Measurements from ENCODE around the gene KPNA2.
"Not testable (repeated sequence)": the region's sequence is repeated elsewhere in the genome, so short reads cannot be mapped to it uniquely, and the experiment has no call there.

The KPNA2 gene

DNA sequence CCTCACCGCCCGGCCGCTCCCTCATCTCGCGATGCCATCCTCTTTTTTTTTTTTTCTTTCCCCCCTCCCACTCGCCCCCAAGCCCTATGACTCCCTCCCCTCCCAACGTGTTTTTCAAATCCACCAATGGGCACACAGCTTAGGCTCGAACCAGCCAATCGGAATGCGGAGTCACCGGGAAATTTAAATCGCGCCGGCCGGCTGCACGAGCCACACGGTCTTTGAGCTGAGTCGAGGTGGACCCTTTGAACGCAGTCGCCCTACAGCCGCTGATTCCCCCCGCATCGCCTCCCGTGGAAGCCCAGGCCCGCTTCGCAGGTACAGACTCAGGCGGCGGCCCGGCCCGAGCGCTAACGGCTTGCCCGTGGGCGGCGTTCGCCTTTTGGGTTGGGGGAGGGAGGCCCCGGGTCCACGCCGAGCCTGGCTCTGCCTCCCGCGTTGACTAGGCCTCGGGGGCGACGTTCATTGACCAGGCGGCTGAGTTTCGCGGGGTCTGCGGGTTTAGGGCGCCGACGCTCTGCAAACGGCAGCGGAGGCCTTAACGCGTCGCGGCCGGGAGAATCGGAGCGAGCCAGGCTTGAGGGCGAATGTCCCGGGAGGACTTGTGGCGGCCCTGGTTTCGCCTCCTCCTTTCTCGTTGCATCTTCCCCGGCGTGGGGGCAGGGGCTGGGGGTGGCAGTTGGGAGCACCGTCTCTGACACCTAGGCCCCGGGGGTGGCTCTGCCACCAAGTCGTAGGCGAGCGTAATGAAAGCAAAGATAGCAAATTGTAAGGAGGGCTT, at the start of gene KPNA2:
Gene KPNA2, plus strand, starts transcription at position 213 of the 781 bp plus-strand sequence. CDS start 1,398 bp downstream, outside the sequence.
- peak; percentile 96 for DNase-seq (ENCODE audit: low spot score)

DNA sequence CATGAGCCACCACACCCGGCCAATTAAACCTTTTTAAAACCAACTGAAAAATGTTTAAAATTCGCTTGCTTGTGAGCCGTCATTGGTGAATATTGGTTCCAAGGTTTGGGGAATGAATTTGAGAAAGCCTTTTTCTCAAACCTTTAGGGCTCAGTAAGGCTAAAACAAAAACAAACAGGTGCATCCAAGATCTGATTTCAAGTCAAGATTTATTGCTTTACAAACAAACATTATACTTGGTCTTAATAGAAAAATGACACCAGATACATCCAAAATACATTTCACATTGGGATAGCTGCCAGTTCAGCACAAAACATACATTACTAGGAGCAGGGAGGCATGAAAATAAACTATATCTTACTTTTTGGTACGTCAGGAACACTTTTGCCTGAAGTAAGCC, 44.6 kb upstream of the KPNA2 start:
- DNase-seq (ENCODE audit: low spot score) = no peak

DNA sequence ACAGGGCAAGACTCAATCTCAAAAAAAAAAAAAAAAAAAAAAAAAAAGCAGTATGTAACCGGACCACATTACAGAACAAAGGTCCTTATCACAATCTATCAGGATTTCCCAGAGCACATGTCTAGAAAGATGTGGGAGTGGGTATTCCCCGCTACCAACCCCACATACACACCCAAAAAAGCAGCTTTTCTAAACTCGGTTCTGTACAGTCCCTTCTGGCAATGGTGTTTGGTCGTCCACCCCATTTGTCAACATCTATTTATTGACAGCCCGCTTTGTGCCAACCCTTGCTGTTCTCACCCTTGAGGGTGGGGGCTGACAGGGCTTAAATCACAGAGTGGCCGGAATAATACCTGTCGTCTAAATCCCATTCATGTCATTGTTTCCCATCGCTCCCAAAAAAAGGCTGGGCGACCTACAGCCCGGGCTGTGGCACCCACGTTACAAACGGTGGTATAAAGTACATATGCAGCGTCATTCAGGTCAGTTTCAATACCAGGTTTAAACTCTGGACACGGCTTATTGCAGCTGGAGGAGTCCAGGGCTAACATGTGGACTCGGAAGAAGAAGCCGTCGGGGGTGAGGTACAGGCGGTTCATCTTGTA, 42.9 kb upstream of the KPNA2 start:
- no peak for DNase-seq (ENCODE audit: low spot score)

DNA sequence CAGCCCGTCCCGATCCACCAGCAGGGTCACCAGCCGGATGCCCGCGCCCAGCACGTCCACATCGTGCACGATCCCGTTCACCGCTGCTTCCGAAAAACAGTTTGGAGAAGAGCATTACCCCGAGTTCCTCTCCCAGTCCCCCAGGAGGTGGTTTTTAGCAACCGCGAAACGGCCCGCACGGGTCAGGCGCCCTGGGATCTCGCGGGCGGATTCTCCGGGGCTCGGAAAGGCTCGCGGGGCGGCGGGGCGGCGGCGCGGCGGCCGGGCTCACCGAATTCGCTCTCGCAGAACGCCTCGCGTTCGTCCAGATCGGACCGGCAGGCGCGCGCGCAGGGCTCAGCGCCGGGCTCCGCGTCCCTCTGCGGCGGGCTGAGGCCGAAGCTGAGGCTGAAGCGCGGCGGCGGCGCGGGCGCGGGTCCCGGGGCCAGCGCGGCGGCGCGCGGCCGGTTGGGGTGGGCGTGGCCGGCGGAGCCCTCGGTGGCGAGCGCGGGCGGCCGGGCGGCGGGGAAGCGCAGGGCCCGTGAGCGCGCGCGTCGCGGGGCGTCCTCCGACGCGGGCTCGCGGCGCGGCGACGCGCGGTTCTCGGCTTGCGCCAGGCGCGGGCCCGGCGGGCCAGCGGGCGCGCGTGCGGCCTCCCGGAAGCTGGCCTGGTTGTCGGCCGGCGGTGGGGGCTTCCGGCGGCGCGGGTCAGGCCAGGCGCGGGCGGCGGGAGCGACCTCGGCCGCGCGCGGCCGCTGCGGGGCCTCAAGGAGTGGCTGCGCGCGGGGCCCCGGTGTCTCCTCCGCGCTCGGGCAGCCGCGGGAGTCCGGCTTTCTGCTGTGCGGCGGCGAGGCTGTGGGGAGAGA, 42.2 kb upstream of the KPNA2 start:
- peak; percentile 96 for DNase-seq (ENCODE audit: low spot score)

DNA sequence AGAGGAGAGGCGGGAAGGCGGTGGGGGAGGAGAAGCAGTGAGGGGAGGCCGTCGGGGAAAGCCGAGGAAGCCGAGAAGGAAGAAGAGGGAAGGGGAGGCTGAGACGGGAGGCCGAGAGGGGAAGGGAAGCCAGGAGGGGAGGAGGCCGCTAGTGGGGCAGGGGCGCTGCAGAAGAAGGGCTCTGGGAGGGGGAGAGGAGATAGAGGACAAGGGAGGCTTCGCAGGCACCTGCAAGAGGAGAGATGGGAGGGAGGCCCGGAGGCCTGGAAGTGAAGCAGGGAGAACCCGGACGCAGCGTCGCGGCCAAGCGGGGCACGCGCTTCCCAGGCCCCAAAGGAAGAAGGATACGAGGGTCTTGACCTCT, 41.6 kb upstream of the KPNA2 start:
- no peak for DNase-seq (ENCODE audit: low spot score)

DNA sequence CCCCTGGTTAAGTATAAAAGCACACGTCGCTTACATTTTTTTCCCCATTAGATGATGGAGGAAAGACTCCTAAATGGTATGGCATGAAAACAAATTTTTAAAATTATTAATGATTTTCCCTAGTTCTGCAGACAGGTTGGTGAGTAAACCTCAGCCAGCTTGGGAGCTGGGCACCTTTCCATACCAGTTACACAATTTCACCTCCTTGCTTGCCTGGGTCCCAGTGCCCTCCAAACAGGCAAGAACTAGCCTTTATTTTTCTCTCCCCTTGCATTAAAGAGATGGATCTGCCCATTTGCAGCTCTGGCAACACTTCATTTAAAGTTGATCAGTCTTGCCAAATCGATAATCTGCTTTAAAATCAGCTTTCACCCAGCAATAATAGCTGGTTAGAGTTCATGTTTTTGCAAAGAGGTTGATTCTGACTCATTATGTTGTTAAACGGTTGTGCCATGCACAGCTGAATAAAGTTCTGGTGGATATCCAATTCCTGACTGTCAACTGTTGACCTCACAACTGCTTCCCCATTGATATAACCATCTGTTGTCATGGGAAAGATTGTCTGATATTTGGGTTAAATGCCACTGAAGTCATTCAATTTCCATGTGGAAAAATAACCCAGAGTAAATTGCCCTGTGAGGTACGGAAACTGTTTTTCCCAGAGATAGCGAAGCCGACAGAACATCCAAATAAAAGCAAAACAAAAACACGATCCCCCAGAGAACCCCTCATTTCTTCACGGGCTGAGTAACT, 40.5 kb upstream of the KPNA2 start:
- peak; percentile 62 for DNase-seq (ENCODE audit: low spot score)

DNA sequence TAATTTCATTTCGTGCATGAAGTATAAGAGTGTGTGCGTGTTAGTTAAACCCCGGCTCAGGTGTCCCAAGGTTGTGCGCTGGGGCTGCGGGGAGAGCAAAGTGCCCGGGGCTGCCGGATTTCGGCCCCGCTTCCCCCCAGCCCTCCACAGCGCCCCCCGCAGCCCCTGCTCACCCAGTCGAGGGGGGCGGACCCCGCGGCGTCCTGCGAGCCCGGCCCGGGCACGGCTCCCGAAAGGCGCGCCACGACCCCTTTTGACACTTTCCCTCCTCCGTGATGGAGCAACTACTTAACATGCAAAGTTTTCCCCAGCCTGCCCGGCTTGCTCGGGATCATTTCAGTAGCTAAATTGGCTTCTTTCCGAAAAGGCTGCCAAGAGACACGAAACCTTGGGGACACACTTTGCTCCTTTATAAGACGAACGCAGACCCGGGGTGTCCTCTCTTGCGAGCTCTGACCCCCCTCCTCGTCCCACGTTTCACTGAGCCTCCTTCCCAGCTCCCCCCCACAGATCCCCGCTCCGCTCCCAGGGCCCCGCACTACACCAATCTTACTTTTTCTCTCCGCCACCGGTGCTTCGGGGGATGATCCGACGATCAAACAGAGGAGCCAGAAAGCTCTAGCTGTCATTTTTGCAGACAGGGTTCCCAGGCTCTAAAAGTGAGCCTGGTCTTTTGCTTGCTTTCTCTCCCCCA, 39.8 kb upstream of the KPNA2 start:
- peak; percentile 34 for DNase-seq (ENCODE audit: low spot score)

DNA sequence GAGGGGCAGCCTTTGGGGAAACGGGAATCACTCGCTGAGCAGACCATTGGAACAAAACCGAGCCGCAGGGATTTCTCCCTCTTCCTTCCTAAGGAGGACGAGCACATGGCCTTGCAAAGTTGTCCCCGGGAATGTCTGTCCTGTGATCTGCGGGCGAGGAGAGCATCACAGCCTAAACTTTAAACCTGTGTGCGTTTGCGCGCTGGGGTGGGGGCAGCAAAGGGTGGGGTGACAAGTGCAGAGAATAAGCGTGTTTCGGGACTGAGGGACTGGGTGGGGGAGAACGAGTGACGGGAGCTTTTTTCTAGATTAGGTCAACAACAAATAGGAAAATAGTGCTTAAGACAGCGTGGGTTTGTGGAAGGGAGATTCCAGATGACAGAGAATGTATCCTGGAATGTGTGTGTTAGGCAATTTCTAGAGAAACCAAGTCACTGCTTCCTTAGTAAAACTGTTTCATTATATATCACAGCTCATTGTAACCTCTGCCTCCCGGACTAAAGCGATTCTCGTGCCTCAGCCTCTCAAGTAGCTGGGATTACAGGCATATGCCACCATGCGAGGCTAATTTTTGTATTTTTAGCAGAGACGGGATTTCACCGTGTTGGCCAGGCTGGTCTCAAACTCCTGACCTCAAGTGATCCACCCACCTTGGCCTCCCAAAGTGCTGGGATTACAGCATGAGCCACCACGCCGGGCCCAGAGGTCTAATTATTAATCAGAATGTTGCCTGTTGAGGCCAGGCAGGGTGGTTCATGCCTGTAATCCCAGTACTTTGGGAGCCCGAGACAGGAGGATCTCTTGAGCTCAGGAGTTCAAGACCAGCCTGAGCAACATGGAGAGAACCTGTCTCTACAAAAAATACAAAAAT, 39.0 kb upstream of the KPNA2 start, which contains the start of gene C17orf58:
Gene C17orf58, minus strand, starts transcription at position 169 of the 871 bp plus-strand sequence. CDS start 271 bp downstream, outside the sequence.
- peak; percentile 34 for DNase-seq (ENCODE audit: low spot score)

DNA sequence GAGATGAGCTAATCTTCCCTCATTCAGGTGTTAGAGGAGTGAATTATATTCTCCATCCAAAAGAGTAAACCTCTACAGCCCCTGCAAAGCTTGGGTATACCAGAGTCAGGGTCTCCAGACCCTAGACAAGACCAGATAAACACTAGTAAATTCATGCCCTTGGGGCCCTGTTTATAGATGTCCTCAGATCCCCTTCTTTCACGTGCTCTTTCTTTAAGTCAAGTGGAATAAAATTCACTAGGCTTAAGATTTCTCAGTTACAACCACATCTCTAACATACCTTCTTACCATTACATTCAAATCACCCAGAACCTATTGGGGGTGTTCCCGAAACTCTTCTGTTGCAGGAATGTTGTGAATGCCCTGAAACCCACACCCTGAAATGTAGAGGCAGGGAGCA, 37.1 kb upstream of the KPNA2 start:
- no peak for DNase-seq (ENCODE audit: low spot score)

DNA sequence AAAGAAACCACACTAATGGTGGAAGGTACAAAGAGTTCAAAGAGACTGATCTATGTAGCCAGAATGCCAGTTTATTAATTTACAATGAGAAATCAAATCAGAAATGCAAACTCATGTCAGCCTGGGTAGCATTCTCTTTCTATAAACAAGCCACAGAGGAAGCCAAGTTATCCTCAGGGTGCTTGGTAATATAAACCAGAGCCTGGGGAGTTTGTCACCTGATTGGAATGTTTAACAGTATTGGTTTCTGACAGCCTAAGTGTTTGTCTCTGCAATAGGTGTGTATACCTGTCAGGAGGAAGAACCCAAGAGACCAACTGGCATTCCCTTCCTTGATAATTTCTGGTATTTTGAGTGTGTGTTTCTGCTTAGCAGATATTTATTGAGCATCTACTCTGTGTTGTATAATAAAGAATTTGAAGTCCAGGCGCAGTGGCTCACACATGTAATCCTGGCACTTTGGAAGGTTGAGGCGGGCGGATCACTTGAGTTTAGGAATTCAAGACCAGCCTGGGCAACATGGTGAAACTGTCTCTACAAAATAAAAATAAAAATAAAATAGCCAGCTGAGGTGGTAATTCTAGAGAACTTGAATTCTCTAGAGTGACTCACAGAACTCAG, 36.1 kb upstream of the KPNA2 start:
- peak; percentile 5 for DNase-seq (ENCODE audit: low spot score)

DNA sequence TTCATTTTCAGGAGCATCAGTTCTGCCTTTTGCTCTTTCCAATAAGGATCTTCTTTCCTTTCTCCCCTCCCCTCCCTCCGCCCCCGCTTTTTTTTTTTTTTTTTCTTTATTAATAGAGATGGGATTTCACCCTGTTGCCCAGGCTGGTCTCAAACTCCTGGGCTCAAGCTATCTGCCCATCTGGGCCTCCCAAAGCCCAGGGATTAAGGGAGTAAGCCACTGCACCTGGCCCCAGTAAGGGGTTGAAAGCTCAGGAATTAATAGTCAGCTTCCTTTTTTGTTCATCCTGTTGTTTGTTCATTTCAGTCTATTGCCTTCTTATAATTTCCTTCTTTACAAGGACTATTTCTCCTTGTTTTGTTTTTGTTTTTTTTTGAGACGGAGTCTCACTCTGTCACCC, 31.3 kb upstream of the KPNA2 start:
- no peak for DNase-seq (ENCODE audit: low spot score)

DNA sequence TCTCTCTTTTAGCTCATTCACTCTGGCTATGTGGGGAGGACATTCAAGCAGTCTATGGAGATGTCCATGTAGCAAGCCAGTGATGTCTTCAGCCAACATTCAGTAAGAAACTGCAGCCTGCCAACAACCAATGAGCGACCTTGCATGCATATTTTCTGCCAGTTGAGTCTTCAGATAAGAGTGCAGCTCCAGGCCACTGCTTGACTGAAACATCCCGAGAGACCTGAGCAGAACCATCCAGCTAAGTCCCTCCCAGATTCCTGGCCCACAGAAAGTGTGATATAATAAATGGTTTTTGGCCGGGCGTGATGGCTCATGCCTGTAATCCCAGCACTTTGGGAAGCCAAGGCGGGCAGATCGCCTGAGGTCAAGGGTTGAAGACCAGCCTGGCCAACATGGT, 28.7 kb upstream of the KPNA2 start:
- DNase-seq (ENCODE audit: low spot score) = peak; percentile 6

DNA sequence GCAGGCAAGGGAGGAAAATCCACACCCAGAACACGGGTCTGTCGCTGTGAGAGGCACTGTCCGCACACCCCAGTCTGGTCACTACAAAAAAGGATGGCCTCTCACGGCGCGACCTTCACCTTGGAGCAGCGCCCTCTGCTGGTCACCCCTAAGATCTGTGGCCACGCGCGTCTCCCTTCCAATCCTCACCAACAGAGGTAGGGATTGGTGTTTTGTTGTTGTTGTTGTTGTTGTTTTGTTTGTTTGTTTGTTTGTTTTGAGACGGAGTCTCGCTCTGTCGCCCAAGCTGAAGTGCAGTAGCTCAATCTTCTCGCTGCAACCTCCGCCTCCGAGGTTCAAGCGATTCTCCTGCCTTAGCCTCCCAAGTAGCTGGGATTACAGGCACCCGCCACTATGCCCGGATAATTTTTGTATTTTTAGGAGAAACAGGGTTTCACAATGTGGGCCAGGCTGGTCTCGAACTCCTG, 24.3 kb upstream of the KPNA2 start:
- DNase-seq (ENCODE audit: low spot score) = peak; percentile 57

DNA sequence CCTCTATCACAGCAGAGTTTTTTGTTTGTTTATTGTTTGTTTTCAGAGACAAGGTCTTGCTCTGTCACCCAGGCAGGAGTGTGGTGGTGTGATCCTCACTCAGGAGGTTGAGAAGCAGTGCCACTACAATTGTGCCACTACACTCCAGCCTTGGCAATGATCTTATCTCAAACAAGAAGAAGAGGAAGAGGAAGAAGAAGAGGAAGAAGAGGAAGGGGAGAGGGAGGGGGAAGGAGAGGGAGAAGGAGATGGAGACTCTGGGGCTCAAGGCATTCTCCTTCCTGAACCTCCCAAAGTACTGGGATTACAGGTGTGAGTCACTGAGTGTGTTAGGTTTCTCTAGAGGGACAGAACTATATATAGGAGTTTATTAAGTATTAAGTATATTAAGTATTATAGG, 22.1 kb upstream of the KPNA2 start:
- DNase-seq (ENCODE audit: low spot score) = no peak

DNA sequence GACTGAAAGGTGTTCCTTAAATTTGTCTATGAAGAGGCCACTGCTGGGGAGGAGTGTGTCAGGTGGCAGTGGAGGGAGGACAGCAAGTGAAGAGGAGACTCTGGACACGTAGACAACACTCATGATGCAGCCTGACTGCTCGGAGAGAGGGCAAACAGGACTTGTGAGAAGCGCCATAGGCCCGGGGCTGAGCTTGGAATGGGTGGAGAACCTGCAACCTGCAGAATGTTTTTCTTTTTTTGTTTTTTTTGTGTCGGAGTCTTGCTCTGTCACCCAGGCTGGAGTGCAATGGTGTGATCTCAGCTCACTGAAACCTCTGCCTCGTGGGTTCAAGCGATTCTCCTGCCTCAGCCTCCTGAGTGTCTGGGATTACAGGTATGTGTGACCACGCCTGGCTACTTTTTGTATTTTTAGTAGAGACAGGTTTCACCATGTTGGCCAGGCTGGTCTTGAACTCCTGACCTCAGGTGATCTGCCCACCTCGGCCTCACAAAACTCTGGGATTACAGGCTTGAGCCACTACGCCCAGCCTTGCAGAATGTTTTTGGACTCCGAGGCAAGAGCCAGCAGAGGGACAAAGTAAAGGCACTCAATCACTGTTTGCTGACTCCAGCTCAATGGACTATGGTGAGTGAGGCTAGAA, 20.3 kb upstream of the KPNA2 start:
- DNase-seq (ENCODE audit: low spot score) = no peak

DNA sequence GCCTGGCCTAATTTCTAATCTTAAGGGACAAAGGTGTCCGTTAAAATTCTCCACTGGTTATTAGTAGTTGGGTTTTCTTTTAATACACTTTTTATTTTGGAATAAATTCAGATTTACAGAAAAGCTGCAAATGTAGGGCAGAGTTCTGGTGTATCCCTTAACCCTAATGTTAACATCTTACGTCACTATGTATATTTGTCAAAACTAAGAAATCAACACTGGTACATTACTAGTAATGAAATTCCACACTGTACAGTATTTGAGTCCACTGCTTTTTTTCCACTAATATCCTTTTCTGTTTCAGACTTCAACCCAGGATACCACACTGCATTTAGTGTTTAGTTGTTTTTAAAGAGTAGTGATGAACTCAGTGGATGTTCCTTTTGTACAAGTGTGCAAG, 18.7 kb upstream of the KPNA2 start:
- DNase-seq (ENCODE audit: low spot score) = no peak

DNA sequence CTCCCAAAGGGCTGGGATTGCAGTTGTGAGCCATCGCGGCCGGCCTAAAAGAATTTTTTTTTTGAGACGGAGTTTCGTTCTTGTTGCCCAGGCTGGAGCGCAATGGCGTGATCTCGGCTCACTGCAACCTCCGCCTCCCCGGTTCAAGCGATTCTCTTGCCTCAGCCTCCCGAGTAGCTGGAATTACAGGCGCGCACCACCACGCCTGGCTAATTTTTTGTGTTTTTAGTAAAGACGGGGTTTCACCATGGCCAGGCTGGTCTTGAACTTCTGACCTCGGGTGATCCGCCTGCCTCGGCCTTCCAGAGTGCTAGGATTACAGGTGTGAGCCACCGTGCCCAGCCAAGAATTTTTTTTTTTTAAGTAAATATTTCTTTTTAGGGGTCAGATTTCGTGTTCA, 17.0 kb upstream of the KPNA2 start:
- not testable (repeated sequence) for DNase-seq (ENCODE audit: low spot score)

DNA sequence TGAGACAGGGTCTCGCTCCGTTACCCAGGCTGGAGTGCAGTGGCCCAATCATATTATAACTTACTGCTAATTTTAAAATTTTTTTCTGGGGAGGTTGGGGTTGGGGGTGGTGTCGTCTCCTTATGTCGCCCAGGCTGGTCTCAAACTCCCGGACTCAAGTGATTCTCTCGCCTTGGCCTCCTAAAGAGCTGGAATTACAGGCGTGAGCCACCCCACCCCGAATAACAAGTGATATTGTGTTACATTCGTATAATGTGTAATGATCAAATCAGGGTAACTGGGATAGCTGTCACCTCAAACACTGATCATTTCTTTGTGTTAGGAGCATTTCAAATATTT, 16.2 kb upstream of the KPNA2 start:
- DNase-seq (ENCODE audit: low spot score) = no peak

DNA sequence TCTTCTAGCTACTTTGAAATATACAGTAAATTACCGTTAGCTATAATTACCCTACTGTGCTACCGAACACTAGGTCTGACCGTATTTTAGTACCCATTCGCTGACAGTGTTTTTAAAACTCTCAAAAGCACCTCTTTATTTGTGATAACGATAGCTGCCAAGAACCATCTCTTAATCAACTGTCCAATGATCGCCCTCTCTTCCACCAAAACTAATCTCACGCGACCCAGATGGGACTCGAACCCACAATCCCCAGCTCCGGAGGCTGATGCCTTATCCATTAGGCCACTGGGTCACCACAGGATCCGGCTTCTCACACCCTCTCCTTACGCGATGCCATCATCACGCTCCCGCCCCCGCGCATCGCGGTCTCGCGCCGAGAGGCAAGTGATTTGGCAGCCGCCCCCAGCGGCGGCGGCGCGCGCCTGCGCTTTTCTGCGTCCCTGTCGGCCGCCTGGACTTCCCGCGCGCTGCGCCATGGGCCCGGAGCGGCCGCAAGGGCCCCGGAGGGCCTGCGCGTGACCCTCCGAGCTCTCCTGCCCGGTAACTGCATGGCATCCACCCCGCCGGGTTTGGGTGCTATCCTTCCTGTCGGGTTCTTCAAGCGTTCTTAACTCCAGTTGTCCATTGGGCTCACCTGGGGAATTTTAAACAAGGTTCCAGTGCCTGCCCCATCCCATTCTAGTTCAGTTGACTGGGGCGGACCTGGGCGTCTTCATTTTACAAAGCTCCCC, 15.7 kb upstream of the KPNA2 start:
- peak; percentile 96 for DNase-seq (ENCODE audit: low spot score)
